Inflammatory macrophage treated with lipopolysaccharide for 4 hours (primary cell): Measurements from ENCODE around the gene ITGA2.

Experiments
- DNase-seq: peaks from one replicate; pipeline ENCODE4 v3.0.0-alpha.2; 2020

The ITGA2 gene

DNA sequence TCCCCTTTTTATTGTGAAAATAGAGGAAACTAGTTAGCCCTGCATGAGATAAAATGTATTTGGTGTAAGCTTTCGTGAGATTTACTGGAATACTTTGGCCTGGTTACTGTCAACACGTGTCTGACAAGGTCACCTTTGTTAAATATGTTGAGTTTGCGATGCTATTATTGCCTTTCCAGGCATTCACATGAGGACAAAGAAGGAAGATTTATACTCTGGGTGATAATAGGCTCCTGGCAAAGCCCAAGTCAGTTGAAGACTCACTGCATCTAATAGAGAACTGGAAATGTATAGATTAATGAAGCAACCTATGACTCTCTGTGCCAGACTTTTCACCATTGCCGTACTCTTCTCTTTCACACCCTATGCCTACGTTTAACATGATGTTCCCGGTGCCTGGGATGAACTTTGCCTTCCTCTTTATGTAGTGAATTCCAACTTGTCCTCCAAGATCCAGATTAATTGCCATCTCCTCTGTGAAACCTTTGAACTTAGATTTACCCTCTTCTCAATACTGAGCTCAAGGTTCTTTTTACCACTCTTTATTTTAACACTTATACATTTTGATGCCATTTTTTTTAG lies 33.9 kb downstream of the ITGA2 start:
- no peak for DNase-seq

DNA sequence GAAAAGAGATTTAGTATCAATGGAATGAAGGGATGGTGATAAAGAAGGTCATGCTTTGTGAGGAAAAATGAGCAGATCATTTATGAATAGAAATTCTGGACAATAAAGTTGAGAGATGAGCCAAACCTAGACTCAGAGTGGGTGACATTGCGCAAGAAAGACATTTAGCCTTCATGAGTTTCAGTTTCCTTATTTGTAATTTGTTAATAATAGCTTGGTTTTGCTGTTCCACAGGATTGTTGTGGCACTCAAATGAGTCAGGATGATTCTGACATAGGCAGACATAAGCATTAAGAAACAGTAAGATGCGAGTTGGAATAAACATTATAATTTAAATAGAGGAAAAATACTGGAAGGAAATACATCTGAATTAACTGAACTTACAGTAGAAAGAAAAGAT lies 34.8 kb downstream of the ITGA2 start:
- peak; percentile 96 for DNase-seq

DNA sequence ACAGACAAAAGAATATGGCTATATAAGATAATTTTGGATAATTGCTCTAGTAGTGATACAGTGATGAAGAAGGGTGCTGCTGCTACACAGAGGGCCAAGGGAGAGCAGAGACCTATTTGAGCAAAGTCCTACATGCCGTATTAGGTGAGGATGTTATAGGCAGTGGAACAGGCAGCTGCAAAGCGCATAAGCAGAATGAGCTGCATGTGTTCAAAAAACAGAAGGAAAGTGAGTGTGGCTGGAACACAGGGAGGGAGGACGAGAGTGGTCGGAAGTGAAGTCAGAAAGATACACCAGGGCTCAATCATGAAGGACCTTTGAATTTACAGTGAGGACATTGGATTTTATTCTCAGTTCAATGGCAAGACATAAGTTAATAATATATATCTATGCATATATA lies 35.4 kb downstream of the ITGA2 start:
- no peak for DNase-seq

DNA sequence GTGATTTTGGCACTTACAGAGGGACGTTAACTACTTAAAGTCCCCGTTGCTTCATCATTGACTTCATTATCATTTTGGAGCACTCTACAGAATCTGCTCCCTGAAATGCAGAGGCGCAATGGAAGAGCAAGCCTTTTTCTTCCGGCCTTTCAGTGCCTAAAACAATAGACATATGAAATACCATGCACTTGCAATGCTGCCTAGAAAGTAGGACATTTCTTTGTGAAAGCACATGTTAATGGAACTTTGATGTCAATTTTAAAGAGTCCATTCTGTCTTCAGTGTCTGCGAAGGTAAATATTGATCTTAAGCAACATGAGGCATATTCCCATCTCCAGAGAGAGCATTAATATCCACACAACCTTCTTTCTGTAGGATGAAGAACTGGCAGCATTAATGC lies 36.3 kb downstream of the ITGA2 start:
- DNase-seq = no peak

DNA sequence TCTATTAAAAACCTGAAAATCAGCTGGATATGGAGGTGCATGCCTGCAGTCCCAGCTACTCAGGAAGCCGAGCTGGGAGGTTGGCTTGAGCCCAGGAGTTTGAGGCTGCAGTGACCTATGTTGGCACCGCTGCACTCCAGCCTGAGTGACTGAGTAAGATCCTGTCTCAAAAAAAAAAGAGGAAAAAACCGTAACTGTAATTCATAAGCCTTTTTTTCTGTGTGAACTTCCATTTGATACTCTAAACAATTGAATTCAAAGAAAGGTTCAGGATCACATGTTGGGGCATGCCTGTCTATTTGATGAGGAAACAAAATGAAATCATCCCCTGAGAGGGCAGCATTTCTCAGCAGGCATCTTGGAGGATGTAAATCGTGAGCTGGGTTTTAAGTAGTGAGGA lies 38.8 kb downstream of the ITGA2 start:
- DNase-seq = peak; percentile 49

DNA sequence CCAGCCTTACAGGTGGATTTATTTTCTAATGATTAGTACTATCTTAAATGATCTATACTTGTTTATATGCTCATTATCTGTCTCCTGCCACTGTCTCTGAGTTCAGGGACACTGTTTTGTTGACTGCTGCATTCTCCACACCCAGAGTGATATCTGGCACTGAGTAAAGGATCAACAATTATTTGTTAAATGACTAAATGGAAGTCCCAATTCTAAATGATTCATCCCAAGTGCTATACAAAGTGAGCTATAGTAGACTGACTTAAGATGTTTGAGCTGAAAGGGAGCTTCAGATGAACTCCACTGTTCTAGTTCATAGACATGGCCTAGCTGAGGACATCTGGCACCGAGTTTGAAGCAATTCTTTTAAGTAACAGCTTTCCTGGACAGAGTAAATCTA lies 40.5 kb downstream of the ITGA2 start:
- no peak for DNase-seq

DNA sequence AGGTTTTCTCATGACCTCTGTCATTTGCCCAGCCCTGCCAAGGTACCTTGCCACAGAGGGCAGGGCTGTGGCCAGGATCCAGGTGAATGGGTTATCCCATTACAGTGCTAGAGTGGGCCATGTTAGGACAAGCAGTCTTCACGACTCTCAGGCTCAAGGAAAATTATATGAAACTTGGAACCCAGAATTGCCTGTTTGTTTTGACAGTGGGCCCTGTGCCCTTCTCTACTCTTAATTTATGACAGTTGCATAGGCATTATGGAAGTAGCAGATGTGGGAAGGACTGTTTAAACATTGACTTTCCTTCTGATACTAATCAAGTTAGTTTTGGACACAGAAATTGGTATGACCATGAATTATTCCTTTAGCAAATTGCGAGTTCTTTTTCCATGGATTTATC lies 41.7 kb downstream of the ITGA2 start:
- no peak for DNase-seq

DNA sequence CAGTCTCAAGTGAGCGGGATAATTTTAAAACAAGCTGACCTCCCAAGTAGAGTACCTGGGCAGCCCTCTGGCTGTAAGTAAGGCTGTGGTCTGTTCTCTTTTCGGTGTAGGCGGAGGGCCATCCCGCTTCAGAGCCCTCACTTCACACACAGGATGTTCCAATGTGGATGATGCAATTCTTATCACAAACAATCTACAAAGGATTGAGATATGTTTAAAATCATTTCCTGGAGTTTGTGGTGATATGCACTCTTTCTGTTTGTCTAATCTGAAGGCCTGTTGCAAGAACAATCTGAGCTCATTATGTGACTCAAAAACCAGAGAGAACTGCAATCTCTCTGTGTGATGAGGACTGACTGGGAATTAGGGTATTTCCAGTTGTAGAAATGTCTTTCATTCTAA lies 42.5 kb downstream of the ITGA2 start:
- DNase-seq = peak; percentile 80

DNA sequence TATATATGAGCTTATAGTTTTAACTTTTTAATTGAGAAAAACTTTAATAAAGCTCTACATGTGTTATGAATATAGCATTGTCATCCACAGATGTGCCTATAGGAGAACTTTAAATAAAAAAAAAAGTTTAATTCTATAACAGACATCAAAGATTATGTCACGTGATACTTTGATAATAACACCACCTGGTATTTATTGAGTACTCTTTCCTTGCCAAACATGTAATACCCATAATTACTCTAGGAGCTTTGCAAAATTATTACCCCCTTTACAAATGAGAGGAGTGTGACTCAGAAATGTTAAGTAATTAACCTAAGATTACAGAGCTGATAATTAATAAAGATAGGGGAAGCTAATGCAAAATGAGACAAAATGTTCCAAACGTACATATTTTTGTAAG lies 43.0 kb downstream of the ITGA2 start:
- DNase-seq = no peak

DNA sequence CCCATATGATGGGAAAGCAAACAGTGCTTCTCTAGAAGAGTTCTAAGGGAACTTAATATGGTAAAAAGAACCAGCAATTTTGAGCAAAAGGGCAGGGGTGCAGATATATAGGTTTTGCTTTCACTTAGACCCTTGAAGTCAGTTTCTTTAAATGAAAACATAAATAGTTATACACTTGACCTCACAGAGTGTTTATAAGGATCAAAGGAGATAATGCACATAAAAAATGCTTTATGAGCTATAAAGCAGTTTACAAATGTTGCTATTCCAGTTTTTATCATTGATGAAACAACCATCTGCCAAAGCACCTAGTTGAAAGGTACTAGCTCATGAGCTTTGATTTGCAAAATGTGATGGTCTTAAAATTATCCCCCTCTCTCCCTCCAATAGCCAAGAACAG lies 45.7 kb downstream of the ITGA2 start:
- DNase-seq = no peak

DNA sequence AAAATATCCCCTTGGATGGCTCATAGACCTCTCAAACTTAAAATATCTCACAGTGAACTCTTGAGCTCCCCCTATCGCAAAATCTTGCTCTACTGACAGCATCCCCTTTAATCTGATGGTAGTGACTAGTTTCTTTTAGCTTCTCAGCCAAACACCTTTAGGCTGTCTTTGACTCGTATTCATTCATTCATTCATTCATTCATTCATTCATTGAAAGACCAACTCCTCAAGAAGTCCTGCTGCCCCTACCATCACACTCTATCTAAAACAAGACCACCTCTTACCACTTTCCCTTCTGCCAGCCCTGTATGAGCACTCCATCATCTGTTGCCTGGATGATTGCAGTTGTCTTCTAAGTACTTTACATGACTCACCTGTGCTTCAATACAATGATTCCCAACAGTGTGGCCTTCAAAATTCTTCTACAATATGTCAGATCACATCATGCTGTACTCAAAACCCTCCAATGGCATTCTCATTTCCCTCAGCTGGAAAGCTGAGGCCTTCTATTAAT lies 46.8 kb downstream of the ITGA2 start:
- no peak for DNase-seq

DNA sequence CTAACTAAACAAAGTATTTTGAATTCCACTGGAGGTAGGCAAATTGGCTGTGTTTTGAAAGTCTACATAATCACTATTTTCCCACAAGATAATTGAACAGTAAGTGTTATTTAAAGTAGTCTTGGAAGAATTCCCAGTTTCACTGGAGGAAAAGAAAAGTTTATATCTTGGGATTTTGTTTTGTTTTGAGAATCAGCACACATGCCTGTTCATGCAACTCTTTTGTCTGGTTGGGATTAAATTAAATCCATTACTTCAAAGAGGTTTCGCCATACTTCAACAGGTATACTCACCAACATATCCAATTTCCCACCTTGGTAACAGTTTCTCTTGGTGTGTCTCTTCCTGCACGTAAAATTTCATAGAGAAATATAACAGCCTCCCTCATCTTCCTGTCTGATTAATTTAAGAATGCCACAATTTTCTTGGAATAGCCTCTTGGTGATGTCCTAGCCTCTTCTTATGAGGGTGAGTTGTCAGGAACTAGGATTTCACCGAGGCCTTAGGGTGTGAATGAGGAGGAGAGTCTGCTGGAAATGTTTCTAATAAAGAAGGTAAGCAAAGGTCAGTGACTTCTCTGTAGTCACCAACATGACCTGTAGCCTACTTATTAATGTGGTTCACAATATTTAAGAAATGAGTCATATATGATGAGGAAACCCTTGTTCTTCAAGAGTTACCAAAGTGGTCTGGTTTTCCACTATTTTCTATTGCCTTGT lies 48.1 kb downstream of the ITGA2 start:
- DNase-seq = peak; percentile 59

DNA sequence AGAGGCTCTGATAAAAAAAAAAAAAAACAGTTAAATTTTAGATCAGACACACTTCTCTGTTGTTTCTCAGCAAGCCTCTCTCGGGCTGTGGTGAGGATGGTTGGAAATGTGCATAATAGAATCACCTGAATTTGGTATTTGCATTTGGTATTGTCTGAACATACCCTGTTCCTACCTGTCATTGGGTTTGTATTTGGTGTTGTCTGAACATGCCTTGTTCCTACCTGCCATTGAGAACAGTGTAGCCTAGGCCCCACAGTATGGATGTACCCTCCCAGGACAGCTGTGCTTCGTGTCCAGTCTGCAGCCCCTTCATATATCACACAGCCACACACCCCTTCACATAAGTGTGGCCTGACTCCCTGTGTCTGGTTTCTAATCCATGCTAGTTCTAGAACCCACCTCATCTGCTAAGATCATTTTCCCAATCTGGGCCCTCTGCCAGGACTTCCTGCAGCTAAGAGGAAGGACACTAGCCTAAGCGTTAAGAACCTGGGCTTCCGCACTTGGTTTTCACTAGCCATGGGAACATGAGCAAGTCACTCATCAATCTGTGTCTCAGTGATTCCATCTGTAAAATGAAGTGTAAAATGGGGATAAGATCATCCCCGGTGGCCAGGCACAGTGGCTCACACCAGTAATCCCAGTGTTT lies 49.2 kb downstream of the ITGA2 start:
- DNase-seq = no peak

DNA sequence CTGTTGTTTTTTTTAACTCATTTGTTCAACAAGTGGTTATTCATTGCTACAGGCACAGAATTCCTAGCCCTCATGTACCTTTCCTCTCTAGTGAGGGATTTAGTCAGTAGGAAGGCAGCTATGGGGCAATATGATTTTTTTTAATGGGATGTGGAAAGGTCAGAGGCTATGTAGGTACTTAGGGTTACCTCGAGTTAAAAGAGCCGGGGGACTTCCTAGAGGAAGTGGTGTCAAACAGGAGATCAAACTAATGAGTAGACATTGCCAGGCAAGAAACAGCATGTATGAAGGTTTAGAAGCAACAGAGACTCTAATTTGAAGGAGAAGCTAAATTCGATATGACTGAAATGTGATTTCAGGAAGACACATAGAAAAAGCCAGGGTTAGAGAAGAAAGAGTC lies 50.7 kb downstream of the ITGA2 start:
- no peak for DNase-seq

DNA sequence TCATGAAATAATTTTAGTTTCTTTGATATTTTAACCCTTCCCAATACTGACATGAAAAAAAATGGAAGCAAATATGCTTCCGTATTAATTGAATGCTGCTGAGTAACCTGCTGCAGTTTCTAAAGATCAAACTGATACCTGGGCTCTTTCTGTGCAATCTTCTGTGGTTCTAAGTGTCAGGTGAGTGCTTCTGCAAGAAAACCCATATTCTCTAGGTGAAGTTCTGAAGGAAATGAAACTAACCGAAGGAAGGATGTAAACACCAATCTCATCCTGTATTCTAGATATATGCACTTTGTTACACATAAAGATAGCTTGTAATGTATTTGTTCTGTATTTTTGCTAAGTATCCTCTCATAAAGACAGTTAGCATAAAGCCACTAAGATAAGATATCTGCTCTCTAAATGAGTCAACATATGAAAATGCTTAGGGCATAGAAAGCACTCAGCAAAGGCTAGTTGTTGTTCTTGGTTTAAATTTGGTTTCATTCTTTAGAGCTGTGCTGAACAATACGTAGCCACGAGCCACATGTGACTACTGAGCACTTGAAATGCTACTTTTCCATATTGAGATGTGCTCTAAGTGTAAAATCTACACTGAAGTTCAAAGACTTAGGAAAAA lies 52.0 kb downstream of the ITGA2 start:
- DNase-seq = no peak

DNA sequence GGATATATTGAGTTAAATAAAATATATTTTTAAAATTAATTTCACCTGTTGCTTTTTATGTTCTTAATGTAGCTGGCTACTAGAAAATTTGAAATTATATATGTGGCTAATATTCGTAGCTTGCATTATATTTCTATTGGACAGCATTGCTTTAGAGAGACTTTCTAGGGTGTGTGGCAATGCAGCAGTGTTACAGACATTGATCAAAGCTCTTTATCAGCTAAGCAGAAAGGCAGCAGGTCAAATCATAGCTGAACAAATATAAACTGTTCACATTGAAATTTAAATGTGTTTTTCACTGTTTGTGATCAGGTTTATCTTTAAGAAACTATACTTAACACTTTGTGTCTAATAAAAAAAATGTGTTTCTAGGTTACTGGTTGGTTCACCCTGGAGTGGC lies 52.6 kb downstream of the ITGA2 start:
- DNase-seq = no peak

DNA sequence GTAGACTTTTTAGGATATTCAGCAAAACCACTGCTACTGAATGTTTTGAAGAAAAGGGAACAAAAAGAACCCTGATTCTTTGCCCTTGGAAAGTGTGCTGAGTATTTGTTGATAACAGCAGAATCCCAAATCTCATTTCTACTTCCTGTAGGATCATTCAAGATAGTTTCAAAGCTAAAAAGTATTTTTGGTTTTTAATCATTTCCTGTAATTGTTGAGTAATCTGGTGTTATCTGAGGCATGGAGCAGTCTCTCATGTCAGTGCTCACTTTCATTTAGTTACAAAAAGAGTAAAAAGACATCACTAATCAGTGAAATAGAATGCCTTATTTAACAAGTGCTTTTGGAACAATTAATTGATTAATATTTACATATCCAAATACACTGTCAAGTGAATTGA lies 56.1 kb downstream of the ITGA2 start:
- DNase-seq = no peak

DNA sequence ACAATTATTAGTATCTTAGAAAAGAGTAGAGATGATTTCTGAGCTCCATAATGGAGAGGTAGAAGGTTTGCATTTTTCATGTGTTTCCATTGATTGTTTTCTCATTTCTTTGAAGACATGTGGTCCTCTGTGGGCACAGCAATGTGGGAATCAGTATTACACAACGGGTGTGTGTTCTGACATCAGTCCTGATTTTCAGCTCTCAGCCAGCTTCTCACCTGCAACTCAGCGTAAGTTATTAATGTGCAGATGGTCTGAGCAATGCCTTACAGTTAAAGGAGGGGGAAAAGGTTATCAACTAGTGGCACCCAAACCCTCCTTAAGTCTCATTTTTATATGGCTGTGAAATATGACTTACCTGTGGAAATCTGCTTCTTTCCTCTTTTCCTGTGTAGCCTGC lies 59.1 kb downstream of the ITGA2 start:
- DNase-seq = no peak

DNA sequence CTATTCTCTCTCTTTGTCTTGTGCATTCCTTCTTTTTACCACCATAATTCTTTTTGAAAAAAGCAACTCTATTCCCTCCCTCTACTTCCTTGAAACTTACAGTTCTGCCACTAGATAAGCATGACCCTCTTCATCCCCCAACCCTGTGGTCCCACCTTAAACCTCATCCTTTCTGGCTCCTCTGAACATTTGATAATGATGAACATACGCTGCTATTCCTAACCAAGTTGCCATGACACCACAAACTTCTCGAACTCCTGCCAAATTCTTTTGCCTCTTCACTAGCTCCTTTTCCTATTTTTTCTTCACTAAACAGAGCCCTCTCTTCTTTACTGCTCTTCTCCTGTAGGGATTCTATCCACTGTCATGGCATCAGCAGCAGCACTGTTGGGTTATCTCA lies 63.3 kb downstream of the ITGA2 start:
- no peak for DNase-seq

DNA sequence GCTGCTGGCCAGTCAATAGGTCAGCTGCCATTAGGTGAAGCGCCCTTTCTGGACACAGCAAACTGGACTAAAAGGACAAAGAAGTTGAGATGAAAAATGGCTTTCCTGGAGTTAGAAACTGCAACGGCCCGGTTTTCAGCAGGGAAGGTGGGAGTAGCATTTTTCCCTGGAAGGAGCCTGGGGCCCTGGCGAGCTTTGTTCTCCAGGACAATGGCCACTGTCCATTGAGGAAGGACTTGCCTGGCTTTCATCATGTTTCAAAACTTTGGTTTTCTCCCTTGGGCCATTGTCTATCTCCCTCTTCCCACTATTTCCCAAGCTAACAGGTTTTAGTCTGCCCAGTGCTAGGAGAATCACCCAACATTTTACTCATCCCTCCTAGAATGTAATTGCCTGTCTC lies 64.2 kb downstream of the ITGA2 start:
- DNase-seq = no peak

DNA sequence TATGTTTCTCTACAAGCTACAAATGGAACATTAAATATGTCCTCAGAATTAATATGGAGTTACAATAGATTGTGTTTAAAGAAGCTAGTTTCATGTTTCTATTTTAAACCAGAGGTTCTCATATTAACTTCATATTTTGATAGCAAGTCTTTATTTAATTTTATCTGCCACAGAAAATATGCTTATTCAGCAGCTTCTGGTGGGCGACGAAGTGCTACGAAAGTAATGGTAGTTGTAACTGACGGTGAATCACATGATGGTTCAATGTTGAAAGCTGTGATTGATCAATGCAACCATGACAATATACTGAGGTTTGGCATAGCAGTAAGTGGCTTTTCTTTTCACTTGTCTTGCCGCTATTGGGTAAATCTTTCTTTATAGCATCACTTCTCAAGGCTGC lies 66.2 kb downstream of the ITGA2 start:
- no peak for DNase-seq

DNA sequence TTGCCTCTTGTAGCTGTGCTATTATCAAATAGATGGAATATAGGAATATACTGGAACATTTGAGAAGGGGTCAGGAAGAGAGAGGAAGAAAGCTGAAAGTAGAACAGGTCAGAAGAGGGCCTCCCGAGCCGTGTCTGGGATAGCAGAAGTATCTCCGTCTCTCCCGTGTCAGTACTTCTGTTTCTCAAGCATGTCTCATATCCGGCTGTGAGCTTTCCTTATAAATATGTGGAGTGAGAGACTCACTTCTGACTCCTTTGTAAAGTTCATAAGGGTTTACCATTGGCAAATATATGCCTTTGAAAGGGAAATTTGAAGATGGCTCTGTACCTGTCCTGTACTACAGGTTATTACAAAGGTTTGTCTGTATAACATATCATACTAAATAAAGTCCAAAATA lies 70.1 kb downstream of the ITGA2 start:
- no peak for DNase-seq

DNA sequence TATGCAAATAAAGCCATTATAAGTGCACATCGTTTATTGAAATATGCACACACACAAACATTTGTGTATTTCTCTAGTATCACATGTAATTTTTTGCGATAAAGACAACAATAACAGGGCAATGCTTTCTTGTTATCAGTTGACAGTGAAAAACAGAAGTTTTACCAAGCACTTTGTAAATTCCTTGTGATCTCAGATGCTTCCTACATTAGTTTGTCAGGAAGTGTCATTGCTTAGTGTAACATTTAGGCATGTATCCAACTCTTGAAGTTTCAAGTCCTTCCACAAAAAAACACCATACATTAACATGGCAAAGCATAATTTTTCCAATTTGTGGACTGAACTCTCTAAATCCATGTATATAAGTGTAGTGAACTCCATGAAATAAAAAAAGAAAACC lies 74.0 kb downstream of the ITGA2 start:
- no peak for DNase-seq

DNA sequence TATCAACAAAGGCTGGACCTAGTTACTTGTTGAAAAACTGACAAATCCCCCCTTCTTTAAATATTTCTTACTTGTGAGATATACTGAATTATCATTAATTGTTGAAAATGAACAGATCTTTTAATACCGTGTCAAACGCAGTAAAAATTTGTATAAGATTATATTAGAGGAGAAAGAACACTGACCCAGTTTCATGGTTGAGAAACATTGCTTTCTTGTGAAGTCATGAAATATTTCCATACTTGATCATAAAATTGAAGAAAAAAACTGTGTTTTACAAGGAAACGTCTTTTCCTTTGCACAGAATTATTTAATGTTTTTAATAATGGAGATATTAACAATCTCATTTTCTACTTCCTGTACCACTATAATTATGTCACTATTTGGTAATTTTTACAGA lies 74.6 kb downstream of the ITGA2 start:
- no peak for DNase-seq
